KMS-11 (cell line): Measurements from ENCODE around the gene PLXNA4.

Source experiments
- H2AFZ ChIP-seq: fragments of 200-600 bp; sonication (generic); 2 replicates; pipeline ENCODE4 v1.6.1; 2016; ENCODE audit warnings: antibody characterized with exemption, mixed run types, low read depth
- H3K27ac ChIP-seq: fragments of 200-600 bp; sonication (generic); 2 replicates; pipeline ENCODE4 v1.6.1; 2016; ENCODE audit warnings: mild to moderate bottlenecking, mixed run types
- H3K27me3 ChIP-seq: fragments of 200-600 bp; sonication (generic); 2 replicates; pipeline ENCODE4 v1.6.1; 2017; ENCODE audit warnings: mild to moderate bottlenecking, low read depth, mixed run types, moderate library complexity; ENCODE audit not compliant: insufficient read depth
- H3K36me3 ChIP-seq: fragments of 200-600 bp; sonication (generic); 2 replicates; pipeline ENCODE4 v1.6.1; 2017; ENCODE audit warnings: mild to moderate bottlenecking, mixed run types; ENCODE audit not compliant: insufficient read depth
- H3K4me1 ChIP-seq: fragments of 200-600 bp; sonication (generic); 2 replicates; pipeline ENCODE4 v1.6.1; 2016; ENCODE audit warnings: mild to moderate bottlenecking, low read depth, mixed run types; ENCODE audit not compliant: poor library complexity, severe bottlenecking
- H3K4me2 ChIP-seq: fragments of 200-600 bp; sonication (generic); 2 replicates; pipeline ENCODE4 v1.7.0; 2016; ENCODE audit warnings: mild to moderate bottlenecking, mixed run types
- H3K4me3 ChIP-seq: fragments of 200-600 bp; sonication (generic); IDR thresholded peaks from 2 replicates; pipeline ENCODE4 v1.6.1; 2017; ENCODE audit warnings: low read depth, low read length, mixed read lengths; ENCODE audit not compliant: insufficient read depth
- H3K79me2 ChIP-seq: fragments of 200-600 bp; sonication (generic); 2 replicates; pipeline ENCODE4 v1.6.1; 2016; ENCODE audit warnings: low read depth, mixed run types; ENCODE audit not compliant: insufficient read depth
- H3K9ac ChIP-seq: fragments of 200-600 bp; sonication (generic); 2 replicates; pipeline ENCODE4 v1.6.1; 2016; ENCODE audit warnings: mild to moderate bottlenecking, mixed run types
- H4K20me1 ChIP-seq: fragments of 200-600 bp; sonication (generic); 2 replicates; pipeline ENCODE4 v1.6.1; 2016; ENCODE audit warnings: mild to moderate bottlenecking, mixed run types; ENCODE audit not compliant: insufficient read depth
- CTCF ChIP-seq: fragments of 200-600 bp; sonication (generic); conservative IDR thresholded peaks from 2 replicates; pipeline ENCODE4 v1.6.1; 2017; ENCODE audit warnings: low read depth, mild to moderate bottlenecking, antibody characterized with exemption, low read length, moderate library complexity, mixed read lengths

Gene PLXNA4

GRCh38 chr7:132234711-132235110 lies 341.6 kb downstream of the PLXNA4 start:
- Histone ChIP-seq H3K79me2 (no peaks in the 10 kb centered on the region), H3K27ac (no peak overlapping the region), H3K4me2 (no peak overlapping the region), H4K20me1 (no peaks in the 10 kb centered on the region), H3K9ac (no peak overlapping the region), H3K36me3 (no peaks in the 10 kb centered on the region), H3K27me3 (no peaks in the 10 kb centered on the region), H3K4me1 (no peaks in the 10 kb centered on the region), H2AFZ (no peak overlapping the region), H3K4me3 (no peak overlapping the region)
- TF ChIP-seq CTCF: no peak

GRCh38 chr7:132232406-132232805 lies 343.9 kb downstream of the PLXNA4 start:
- Histone ChIP-seq H3K4me1 (no peaks in the 10 kb centered on the region), H3K36me3 (no peaks in the 10 kb centered on the region), H3K27ac (no peak overlapping the region), H3K9ac (no peak overlapping the region), H3K4me3 (no peak overlapping the region), H4K20me1 (no peaks in the 10 kb centered on the region), H3K79me2 (no peaks in the 10 kb centered on the region), H3K4me2 (no peak overlapping the region), H2AFZ (no peak overlapping the region), H3K27me3 (no peaks in the 10 kb centered on the region)
- TF ChIP-seq CTCF: no peak

- no peak for TF ChIP-seq CTCF
- Histone ChIP-seq H3K9ac (no peak overlapping the region), H3K4me2 (no peak overlapping the region), H3K27ac (no peak overlapping the region), H2AFZ (no peak overlapping the region), H3K79me2 (no peaks in the 10 kb centered on the region), H3K36me3 (no peaks in the 10 kb centered on the region), H4K20me1 (no peaks in the 10 kb centered on the region), H3K27me3 (no peaks in the 10 kb centered on the region), H3K4me1 (no peaks in the 10 kb centered on the region), H3K4me3 (no peak overlapping the region)
Measured at GRCh38 chr7:132230462-132230861, 345.8 kb downstream of the PLXNA4 start.

- Histone ChIP-seq H3K36me3 (no peaks in the 10 kb centered on the region), H3K27ac (no peak overlapping the region), H3K9ac (no peak overlapping the region), H3K4me1 (no peaks in the 10 kb centered on the region), H2AFZ (no peak overlapping the region), H3K79me2 (no peaks in the 10 kb centered on the region), H4K20me1 (no peaks in the 10 kb centered on the region), H3K4me3 (no peak overlapping the region), H3K27me3 (no peaks in the 10 kb centered on the region), H3K4me2 (no peak overlapping the region)
- TF ChIP-seq CTCF: no peak
Measured at GRCh38 chr7:132228240-132228639, 348.0 kb downstream of the PLXNA4 start.

GRCh38 chr7:132226957-132227290 lies 349.3 kb downstream of the PLXNA4 start:
- no peaks in the 10 kb centered on the region for H3K36me3 ChIP-seq
- H3K4me2 ChIP-seq: no peak overlapping the region
- no peaks in the 10 kb centered on the region for H3K27me3 ChIP-seq
- no peaks in the 10 kb centered on the region for H3K79me2 ChIP-seq
- no peak overlapping the region for H2AFZ ChIP-seq
- H3K27ac ChIP-seq: no peak overlapping the region
- no peak overlapping the region for H3K9ac ChIP-seq
- no peak for TF ChIP-seq CTCF
- no peaks in the 10 kb centered on the region for H3K4me1 ChIP-seq
- no peaks in the 10 kb centered on the region for H4K20me1 ChIP-seq
- no peak overlapping the region for H3K4me3 ChIP-seq
